Testis (tissue), 3 donors: ENCODE results near the gene ACTA1. TPM values are rescaled to one million over a fixed set of nuclear protein-coding genes. Genes with fewer than 3 reads are reported as not detected.

Experiments
- DNase-seq: peaks from one replicate; pipeline ENCODE4 v3.0.0-alpha.2; 2019
- H3K27ac ChIP-seq, 2 donors: fragments of 200-600 bp; sonication (generic); one replicate each; pipeline ENCODE4 v1.5.1; 2019
- H3K27me3 ChIP-seq: fragments of 200-600 bp; sonication (generic); one replicate; pipeline ENCODE4 v1.5.1; 2019
- H3K36me3 ChIP-seq: fragments of 200-600 bp; sonication (generic); one replicate; pipeline ENCODE4 v1.5.1; 2017; ENCODE audit warnings: low read depth; ENCODE audit errors: missing control alignments
- H3K4me1 ChIP-seq: fragments of 200-600 bp; sonication (generic); one replicate; pipeline ENCODE4 v1.5.1; 2019
- H3K4me3 ChIP-seq, 2 donors: fragments of 200-600 bp; sonication (generic); one replicate each; pipeline ENCODE4 v1.5.1; 2017 to 2019
- H3K9me3 ChIP-seq: fragments of 200-600 bp; sonication (generic); one replicate; pipeline ENCODE4 v1.5.1; 2017
- CTCF ChIP-seq, 3 experiments: fragments of 450-650 bp in 2 of 3; fragments of 200-600 bp in 1 of 3; sonication (generic) in 1 of 3; IDR thresholded peaks; one replicate each; pipeline ENCODE4 v1.5.1; 2016 to 2019; ENCODE audit warnings: antibody characterized with exemption in 3 of 3, mild to moderate bottlenecking in 2 of 3, moderate library complexity in 1 of 3
- POLR2A ChIP-seq: fragments of 450-650 bp; IDR thresholded peaks from one replicate; pipeline ENCODE4 v1.6.1; 2017; ENCODE audit warnings: antibody characterized with exemption, mild to moderate bottlenecking, moderate library complexity
- WGBS, 2 donors: methylation state at CpG; one replicate each; pipeline ENCODE4 v1.1.5; 2018; 5-methylcytosine and 5-hydroxymethylcytosine counted together
- intact Hi-C: fragments of 100-400 bp; cut with DNase I; formaldehyde crosslinking; loops from one replicate; pipeline ENCODE4 v1.15.1; 2023; ENCODE audit warnings: low total_unique reads
- polyA plus RNA-seq: library from polyadenylated mRNA; stranded (reverse); fragments of 350-450 nt; fragmentation: Illumina TruSeq; extraction: RNeasy Lipid Tissue Mini Kit (QIAGEN cat#74804); gene quantifications from one replicate; pipeline ENCODE4 v1.2.3, GENCODE V29; 2014; ENCODE audit warnings: low read depth, low replicate concordance; ENCODE audit not compliant: insufficient read depth
- small RNA-seq, 2 donors: library from RNA; depleted of rRNA; stranded (forward); fragments of <200 nt; gene quantifications; one replicate each; pipeline ENCODE3, GENCODE V24; 2016
- total RNA-seq, 2 donors: library from RNA; depleted of rRNA; stranded (reverse); fragments of >200 nt; gene quantifications; one replicate each; pipeline ENCODE4 v1.2.3, GENCODE V29; 2016

Gene ACTA1
- total and polyA plus RNA-seq, 3 donors from 2014 or later = 0.94 to 136 (median 1.2) TPM

GRCh38 chr1:229383188-229383587 is 50.7 kb downstream of the ACTA1 start:
- Histone ChIP-seq H3K27ac (no peak overlapping the region), H3K4me1 (no peaks in the 10 kb centered on the region), H3K4me3 (no peak overlapping the region), H3K9me3 (no peaks in the 10 kb centered on the region), H3K27me3 (no peaks in the 10 kb centered on the region), H3K36me3 (no peaks in the 10 kb centered on the region)
- intact Hi-C loops = no loop called here
- 86 to 94% methylated on average over 3 of the region's 3 CpGs for WGBS, 2 donors
- no peak for DNase-seq
- TF ChIP-seq POLR2A (no peak), CTCF (IDR thresholded peaks at IDR 0.05) (no peak)

Small RNA genes within 50 kb of the gene (small RNA-seq; reads per million reads assigned to genes)
- gene RN7SKP276 (0 reads per million in 2 donors), gene RNU6-180P (0 reads per million in 2 donors)

Other genes with a start within 250 kb of the ACTA1 start
- 10 to 100 TPM; 27.2 to 30.2 TPM for gene RAB4A, start 163.0 kb downstream of the ACTA1 start, total RNA-seq
- 55.1 TPM for gene RAB4A, start 163.0 kb downstream of the ACTA1 start, polyA plus RNA-seq
- gene CCSAP, start 91.0 kb downstream of the ACTA1 start, total RNA-seq = 1 to 10 TPM; 3.7 to 4.1 TPM
- gene CCSAP, start 91.0 kb downstream of the ACTA1 start, polyA plus RNA-seq = 3.2 TPM
- 10 to 100 TPM; 46.5 to 60.9 TPM for gene NUP133, start 74.2 kb upstream of the ACTA1 start, total RNA-seq
- 26.5 TPM for gene NUP133, start 74.2 kb upstream of the ACTA1 start, polyA plus RNA-seq
- 10 to 100 TPM in 1 of 2 donors, 1 to 10 TPM in 1; 9.8 to 12.1 TPM for gene ABCB10, start 124.6 kb upstream of the ACTA1 start, total RNA-seq
- gene ABCB10, start 124.6 kb upstream of the ACTA1 start, polyA plus RNA-seq = 4.9 TPM
- 10 to 100 TPM; 18.4 to 24.6 TPM for gene TAF5L, start 192.0 kb upstream of the ACTA1 start, total RNA-seq
- gene TAF5L, start 192.0 kb upstream of the ACTA1 start, polyA plus RNA-seq = 12.8 TPM
- 10 to 100 TPM; 18.7 to 18.8 TPM for gene URB2, start 192.2 kb upstream of the ACTA1 start, total RNA-seq
- 15.9 TPM for gene URB2, start 192.2 kb upstream of the ACTA1 start, polyA plus RNA-seq